Endothelial cell of umbilical vein (primary cell): Measurements from ENCODE around the gene HDHD5. TPM values are rescaled to one million over a fixed set of nuclear protein-coding genes. Genes with fewer than 3 reads are reported as not detected.

Experiments
- BruUV-seq: library from RNA; stranded (reverse); fragments of 400-500 nt; replicated peaks from 2 replicates; lab custom pipeline; 2021; lab: Mats Ljungman, UMichigan
- CTCF ChIA-PET: fragments of 300-600, 350-600 bp; sonication (Branson Sonifier 250); formaldehyde crosslinking; loops from one replicate; lab custom pipeline; 2021; ENCODE audit warnings: antibody characterized with exemption, inconsistent platforms; lab: Charles Lee
- POLR2A ChIA-PET: fragments of 300-600, 350-600 bp; sonication (Branson Sonifier 250); formaldehyde crosslinking; loops from one replicate; lab custom pipeline; 2021; ENCODE audit warnings: antibody characterized with exemption, inconsistent platforms; lab: Charles Lee
- DNase-seq: peaks from one replicate; pipeline ENCODE4 v3.0.0-alpha.2; 2011; ENCODE audit warnings: low read depth, low spot score
- FAIRE-seq: peaks from 2 replicates; lab custom pipeline; 2011; peaks lifted over from hg19 to GRCh38; lab: Jason Lieb, UNC
- H2AFZ ChIP-seq: 2 replicates; pipeline ENCODE4 v1.6.0; 2012; ENCODE audit warnings: low read depth, low read length, control low read depth, inconsistent platforms
- H3K27ac ChIP-seq: 2 replicates; pipeline ENCODE4 v1.5.1; 2011; ENCODE audit warnings: low read depth, mild to moderate bottlenecking, control low read depth, low read length, moderate library complexity; ENCODE audit not compliant: insufficient read depth
- H3K27me3 ChIP-seq, 2 experiments: 2 replicates each; pipeline versions ENCODE4 v1.6.0 to v1.6.1; 2011; ENCODE audit warnings: low read length in 2 of 2, mixed read lengths in 1 of 2; ENCODE audit not compliant: control insufficient read depth in 2 of 2, insufficient read depth in 2 of 2
- H3K36me3 ChIP-seq, 2 experiments: 2 replicates in 1 of 2; 3 replicates in 1 of 2; pipeline ENCODE4 v1.5.1; 2011; ENCODE audit warnings: low read length in 2 of 2, mild to moderate bottlenecking in 1 of 2, moderate library complexity in 1 of 2; ENCODE audit not compliant: control insufficient read depth in 2 of 2, insufficient read depth in 2 of 2; ENCODE audit errors: extremely low read depth in 1 of 2
- H3K4me1 ChIP-seq: 3 replicates; pipeline ENCODE4 v1.5.1; 2011; ENCODE audit warnings: mild to moderate bottlenecking, low read length; ENCODE audit not compliant: control insufficient read depth, insufficient read depth; ENCODE audit errors: extremely low read depth
- H3K4me2 ChIP-seq: 2 replicates; pipeline ENCODE4 v1.6.1; 2011; ENCODE audit warnings: low read length, control low read depth, mixed read lengths; ENCODE audit not compliant: insufficient read depth
- H3K4me3 ChIP-seq, 3 experiments: fragments of 200-600 bp in 1 of 3; sonication (generic), shearing (Covaris generic) in 1 of 3; replicated peaks in 1 of 3; 2 replicates each; pipeline ENCODE4 v1.5.1; 2011 to 2016; ENCODE audit warnings: control low read depth in 3 of 3, low read length in 3 of 3, mild to moderate bottlenecking in 2 of 3, inconsistent platforms in 1 of 3, low read depth in 1 of 3, moderate library complexity in 1 of 3; ENCODE audit not compliant: insufficient read depth in 1 of 3
- H3K79me2 ChIP-seq: 2 replicates; pipeline ENCODE4 v1.6.0; 2012; ENCODE audit warnings: low read length, inconsistent platforms; ENCODE audit not compliant: control insufficient read depth, insufficient read depth
- H3K9ac ChIP-seq: replicated peaks from 2 replicates; pipeline ENCODE3; 2011; ENCODE audit warnings: low read length, control low read depth; ENCODE audit not compliant: insufficient read depth; ENCODE audit errors: extremely low read depth
- H3K9me1 ChIP-seq: replicated peaks from 3 replicates; pipeline ENCODE4 v1.6.0; 2011; ENCODE audit warnings: mild to moderate bottlenecking, low read length; ENCODE audit not compliant: control insufficient read depth, insufficient read depth; ENCODE audit errors: extremely low read depth
- H3K9me3 ChIP-seq: replicated peaks from 2 replicates; pipeline ENCODE4 v1.5.1; 2012; ENCODE audit warnings: low read length, inconsistent platforms; ENCODE audit not compliant: control insufficient read depth, insufficient read depth
- H4K20me1 ChIP-seq: replicated peaks from 2 replicates; pipeline ENCODE3; 2011; ENCODE audit warnings: mild to moderate bottlenecking, low read length; ENCODE audit not compliant: control insufficient read depth, insufficient read depth; ENCODE audit errors: extremely low read depth
- EZH2 ChIP-seq: IDR thresholded peaks from 2 replicates; pipeline ENCODE4 v1.6.1; 2012; ENCODE audit warnings: borderline replicate concordance, low read depth, mild to moderate bottlenecking, moderate library complexity, low read length, inconsistent platforms; ENCODE audit not compliant: severe bottlenecking
- FOS ChIP-seq: IDR thresholded peaks from 2 replicates; pipeline ENCODE4 v1.6.1; 2011; ENCODE audit warnings: mild to moderate bottlenecking, low read length, moderate library complexity, borderline replicate concordance; ENCODE audit not compliant: insufficient read depth
- GATA2 ChIP-seq: IDR thresholded peaks from 2 replicates; pipeline ENCODE4 v1.7.0; 2011; ENCODE audit warnings: low read depth, mild to moderate bottlenecking, moderate library complexity, mixed read lengths, low read length; ENCODE audit not compliant: insufficient read length, insufficient read depth
- JUN ChIP-seq: IDR thresholded peaks from 2 replicates; pipeline ENCODE4 v1.6.1; 2011; ENCODE audit warnings: borderline replicate concordance, low read depth; ENCODE audit not compliant: insufficient read length, insufficient read depth
- MYC ChIP-seq: IDR thresholded peaks from one replicate; pipeline ENCODE4 v1.6.1; 2011; ENCODE audit warnings: mild to moderate bottlenecking, low read depth, low read length
- POLR2A ChIP-seq: IDR thresholded peaks from 2 replicates; pipeline ENCODE4 v1.6.1; 2012; ENCODE audit warnings: low read depth, mild to moderate bottlenecking, control low read depth, low read length
- POLR2AphosphoS5 ChIP-seq: IDR thresholded peaks from 2 replicates; pipeline ENCODE4 v1.6.1; 2012; ENCODE audit warnings: low read depth, mild to moderate bottlenecking, control low read depth, low read length, moderate library complexity; ENCODE audit not compliant: insufficient read depth
- dilution Hi-C: fragments of 300-500 bp; cut with MboI; formaldehyde crosslinking; loops from one replicate; pipeline ENCODE4 v1.15.0; 2019; ENCODE audit warnings: low sequenced_read_pairs; ENCODE audit not compliant: extremely low pct_ligation_motif_present
- intact Hi-C: fragments of 100-400 bp; cut with micrococcal nuclease; formaldehyde crosslinking; loops from one replicate; pipeline ENCODE4 v1.10.0; 2022
- polyA plus RNA-seq, 4 experiments: library from polyadenylated mRNA; depleted of rRNA in 3 of 4; stranded (reverse) in 3 of 4; unstranded in 1 of 4; fragments of >200 nt; gene quantifications; 2 replicates each; pipeline versions ENCODE4 v1.2.1 to v1.2.3, GENCODE V29; 2011 to 2012; ENCODE audit warnings: missing spikeins in 1 of 4
- total RNA-seq: library from RNA; stranded (reverse); gene quantifications from 2 replicates; pipeline ENCODE4 v1.2.3, GENCODE V29; 2021
- TF ChIP-seq, protein P1 (sequence below), 2 donors: IDR thresholded peaks; 1 replicate in 1 of 2; 2 replicates in 1 of 2; pipeline ENCODE4 v1.5.1; 2011; ENCODE audit warnings: low read length in 2 of 2, mild to moderate bottlenecking in 2 of 2, moderate library complexity in 2 of 2, control low read depth in 1 of 2, inconsistent platforms in 1 of 2, low read depth in 1 of 2; ENCODE audit not compliant: insufficient read depth in 1 of 2; ENCODE audit errors: extremely low read depth in 1 of 2
- TF ChIP-seq, protein P2 (sequence below): IDR thresholded peaks from 2 replicates; pipeline ENCODE4 v1.6.1; 2011; ENCODE audit not compliant: insufficient read depth, insufficient read length

The HDHD5 gene
- total and polyA plus RNA-seq, 2 donors (not counting 3 experiments of a cell fraction or from before 2014, with no cell fraction given), result 28.1 to 54.1 TPM

DNA sequence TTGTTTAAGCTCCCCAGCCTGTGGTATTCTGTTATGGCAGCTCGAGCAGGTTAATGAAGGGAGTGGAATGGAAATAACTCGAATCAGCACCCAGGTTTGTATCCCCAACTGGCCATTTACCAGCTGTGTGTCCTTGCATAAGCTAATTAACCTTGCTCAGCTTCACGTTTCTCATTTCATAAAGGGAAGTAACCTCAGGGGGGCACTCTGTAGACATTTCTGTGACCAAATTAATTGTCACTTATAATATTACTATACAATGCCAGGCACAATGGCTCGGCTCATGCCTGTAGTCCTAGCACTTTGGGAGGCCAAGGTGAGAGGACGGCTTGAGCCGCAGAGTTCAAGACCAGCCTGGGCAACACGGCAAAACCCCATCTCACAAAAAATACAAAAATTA, 46.4 kb upstream of the HDHD5 start:
- FAIRE-seq (no peak), DNase-seq (no peak)
- CTCF ChIA-PET, result interaction anchor here (1.5 to 2.0 kb wide), 4 partner anchors 8 to 296 kb away, joined by 3 to 36 read pairs (median 6); no protein-coding TSS in a partner anchor
- Histone ChIP-seq H3K27me3 (peaks cover 2 to 3% of the 10 kb centered on the region in 2 experiments), H3K9me1 (no peaks in the 10 kb centered on the region), H3K4me3 (no peak overlapping the region), H3K27ac (no peak overlapping the region), H2AFZ (no peak overlapping the region), H3K4me2 (no peak overlapping the region), H3K4me1 (no peaks in the 10 kb centered on the region), H3K79me2 (no peaks in the 10 kb centered on the region), H3K36me3 (no peaks in the 10 kb centered on the region), H4K20me1 (no peaks in the 10 kb centered on the region), H3K9ac (no peak overlapping the region), H3K9me3 (no peaks in the 10 kb centered on the region)
- POLR2A ChIA-PET, result no interaction called here
- TF ChIP-seq JUN (no peak), POLR2AphosphoS5 (no peak), MYC (no peak), FOS (no peak), GATA2 (no peak), EZH2 (no peak), POLR2A (no peak)
- TF ChIP-seq, protein P1, sequence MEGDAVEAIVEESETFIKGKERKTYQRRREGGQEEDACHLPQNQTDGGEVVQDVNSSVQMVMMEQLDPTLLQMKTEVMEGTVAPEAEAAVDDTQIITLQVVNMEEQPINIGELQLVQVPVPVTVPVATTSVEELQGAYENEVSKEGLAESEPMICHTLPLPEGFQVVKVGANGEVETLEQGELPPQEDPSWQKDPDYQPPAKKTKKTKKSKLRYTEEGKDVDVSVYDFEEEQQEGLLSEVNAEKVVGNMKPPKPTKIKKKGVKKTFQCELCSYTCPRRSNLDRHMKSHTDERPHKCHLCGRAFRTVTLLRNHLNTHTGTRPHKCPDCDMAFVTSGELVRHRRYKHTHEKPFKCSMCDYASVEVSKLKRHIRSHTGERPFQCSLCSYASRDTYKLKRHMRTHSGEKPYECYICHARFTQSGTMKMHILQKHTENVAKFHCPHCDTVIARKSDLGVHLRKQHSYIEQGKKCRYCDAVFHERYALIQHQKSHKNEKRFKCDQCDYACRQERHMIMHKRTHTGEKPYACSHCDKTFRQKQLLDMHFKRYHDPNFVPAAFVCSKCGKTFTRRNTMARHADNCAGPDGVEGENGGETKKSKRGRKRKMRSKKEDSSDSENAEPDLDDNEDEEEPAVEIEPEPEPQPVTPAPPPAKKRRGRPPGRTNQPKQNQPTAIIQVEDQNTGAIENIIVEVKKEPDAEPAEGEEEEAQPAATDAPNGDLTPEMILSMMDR (IDR thresholded peaks at IDR 0.05; ENCODE audit: extremely low read depth in 1 of 2, insufficient read depth in 1 of 2, low read depth in 1 of 2, low read length in 2 of 2), result no peak
- TF ChIP-seq, protein P2, sequence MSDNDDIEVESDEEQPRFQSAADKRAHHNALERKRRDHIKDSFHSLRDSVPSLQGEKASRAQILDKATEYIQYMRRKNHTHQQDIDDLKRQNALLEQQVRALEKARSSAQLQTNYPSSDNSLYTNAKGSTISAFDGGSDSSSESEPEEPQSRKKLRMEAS, result no peak
- BruUV-seq, result no TSS peak
- dilution Hi-C loops, result no loop called here
- intact Hi-C loops, result no loop called here
